Measurements from ENCODE around the gene RPL13. TPM values are rescaled to one million over a fixed set of nuclear protein-coding genes. Genes with fewer than 3 reads are reported as not detected.

The RPL13 gene
- total and polyA plus RNA-seq, 2 of the 4 experiments (the other 2 are of a cell fraction): 2,098 to 3,527 TPM

- H3K9ac ChIP-seq (ENCODE audit: low read depth, low read length): 0 out of 2 replicates have a peak overlapping the region, but pooled peaks have one; percentile 9
- WGBS, 2 experiments (ENCODE audit: extremely low coverage in 2 of 2, insufficient read length in 1 of 2): 79% methylated on average over 7 of the region's 22 CpGs; no CpG with 5 or more reads in 1 of the 2 experiments
- CTCF ChIA-PET: interaction anchor here (1.1 kb wide), 1 partner anchor 13 kb away, joined by 5 read pairs; no protein-coding TSS in a partner anchor
These were observed 41.4 kb downstream of the RPL13 start for GRCh38 chr16:89601906-89602272.

More at GRCh38 chr16:89601906-89602272, 41.4 kb downstream of the RPL13 start:
- Histone ChIP-seq H2AFZ (replicated peaks; ENCODE audit: low read length, poor library complexity) (peak overlapping the region; percentile 90), H2BK15ac (ENCODE audit: low read depth, low read length) (peak overlapping the region; percentile 6; the same call in 2 of the 3 replicates), H3K36me3 (ENCODE audit: control insufficient read depth, insufficient read depth, low read length) (no peaks in the 10 kb centered on the region), H3K4me1 (ENCODE audit: control insufficient read depth, insufficient read depth, low read length) (peaks cover 12% of the 10 kb centered on the region), H3K4me2 (ENCODE audit: low read depth, low read length) (peak overlapping the region; percentile 43; the same call in 1 of the 2 replicates), H4K91ac (ENCODE audit: insufficient read depth, low read depth, low read length) (peak overlapping the region; percentile 78), H2BK5ac (ENCODE audit: low read depth, low read length, poor library complexity, severe bottlenecking) (peak overlapping the region; percentile 63), H4K8ac (ENCODE audit: low read depth in 2 of 2, low read length in 2 of 2) (peak overlapping the region; percentile 21 to 80), H3K79me1 (ENCODE audit: low read depth in 1 of 2, low read length in 2 of 2) (no peaks in the 10 kb centered on the region), H3K23ac (ENCODE audit: low read depth, low read length) (peak overlapping the region; percentile 48; the same call in 1 of the 2 replicates), H3K27me3 (ENCODE audit: control insufficient read depth, insufficient read depth, low read length) (peaks cover 4% of the 10 kb centered on the region; the same call in 1 of the 2 replicates), H2BK20ac (ENCODE audit: low read depth, low read length) (peak overlapping the region; percentile 90), H2AK5ac (ENCODE audit: low read depth, low read length) (peak overlapping the region; percentile 81), H3K56ac (ENCODE audit: extremely low read depth, insufficient read depth, low read length) (no peak overlapping the region), H3K4ac (ENCODE audit: low read depth, low read length) (peak overlapping the region; percentile 91), H3K14ac (replicated peaks; ENCODE audit: low read depth, low read length) (peak overlapping the region; percentile 61), H3K18ac (ENCODE audit: low read depth, low read length) (no peak overlapping the region), H4K20me1 (ENCODE audit: insufficient read depth, low read length) (peaks cover 10% of the 10 kb centered on the region), H2AK9ac (replicated peaks; ENCODE audit: low read depth, low read length, poor library complexity) (peak overlapping the region; percentile 74), H3K9me1 (ENCODE audit: insufficient read depth, low read length) (peaks cover 5% of the 10 kb centered on the region), H3K9me3 (ENCODE audit: control insufficient read depth, insufficient read depth, low read length) (no peaks in the 10 kb centered on the region), H4K5ac (ENCODE audit: low read depth, low read length) (no peak overlapping the region), H2BK120ac (ENCODE audit: low read depth, low read length) (peak overlapping the region; percentile 88), H3K27ac (ENCODE audit: insufficient read depth, low read length) (peak overlapping the region; percentile 49; the same call in 1 of the 2 replicates), H3K4me3 (ENCODE audit: insufficient read depth, low read depth, low read length) (no peak overlapping the region)
- intact Hi-C loops (cut with micrococcal nuclease) (no loop called here), in situ Hi-C loops (cut with MboI; ENCODE audit: low sequenced_read_pairs) (no loop called here), dilution Hi-C loops (cut with HindIII; ENCODE audit: low sequenced_read_pairs, unreplicated experiment) (no loop called here)
- TF ChIP-seq SMC3 (IDR thresholded peaks at IDR 0.05; ENCODE audit: low read depth, low read length): no peak
- no peak for TF ChIP-seq CEBPB (IDR thresholded peaks at IDR 0.05; ENCODE audit: low read depth, low read length)
- no peak for TF ChIP-seq CTCF (conservative IDR thresholded peaks at IDR 0.05; ENCODE audit: low read depth, low read length)
- TF ChIP-seq POLR2A (IDR thresholded peaks at IDR 0.05; ENCODE audit: low read depth, low read length): no peak
- no peak for TF ChIP-seq MXI1 (IDR thresholded peaks at IDR 0.05; ENCODE audit: borderline replicate concordance, low read depth, low read length)
- no peak for TF ChIP-seq RFX5 (IDR thresholded peaks at IDR 0.05; ENCODE audit: low read depth, low read length)
- TF ChIP-seq, protein P1, sequence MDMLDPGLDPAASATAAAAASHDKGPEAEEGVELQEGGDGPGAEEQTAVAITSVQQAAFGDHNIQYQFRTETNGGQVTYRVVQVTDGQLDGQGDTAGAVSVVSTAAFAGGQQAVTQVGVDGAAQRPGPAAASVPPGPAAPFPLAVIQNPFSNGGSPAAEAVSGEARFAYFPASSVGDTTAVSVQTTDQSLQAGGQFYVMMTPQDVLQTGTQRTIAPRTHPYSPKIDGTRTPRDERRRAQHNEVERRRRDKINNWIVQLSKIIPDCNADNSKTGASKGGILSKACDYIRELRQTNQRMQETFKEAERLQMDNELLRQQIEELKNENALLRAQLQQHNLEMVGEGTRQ (IDR thresholded peaks at IDR 0.05; ENCODE audit: low read depth, low read length): no peak
- TF ChIP-seq NFE2L2 (IDR thresholded peaks at IDR 0.05; ENCODE audit: low read depth, low read length): no peak
- no peak for TF ChIP-seq BHLHE40 (IDR thresholded peaks at IDR 0.05; ENCODE audit: low read depth, low read length)
- TF ChIP-seq RAD21 (IDR thresholded peaks at IDR 0.05; ENCODE audit: low read length): no peak
- TF ChIP-seq ELK1 (IDR thresholded peaks at IDR 0.05; ENCODE audit: borderline replicate concordance, low read depth, low read length): no peak
- no peak for TF ChIP-seq RCOR1 (IDR thresholded peaks at IDR 0.05; ENCODE audit: insufficient replicate concordance, low read length)
- no peak for TF ChIP-seq CHD1 (IDR thresholded peaks at IDR 0.05; ENCODE audit: low read depth, low read length)
- no peak for TF ChIP-seq MAFK (IDR thresholded peaks at IDR 0.05; ENCODE audit: low read depth, low read length)
- BruUV-seq (replicated peaks): no TSS peak
- POLR2A ChIA-PET (ENCODE audit: unreplicated experiment): no interaction called here
- ATAC-seq (ENCODE audit: low read depth) (no peak), DNase-seq (no peak)

Data from IMR-90 (cell line).